Erythroblast (primary cell): ENCODE measurements around the gene IFNK.

Experiments used
- GATA1 ChIP-seq: IDR thresholded peaks from 2 replicates; pipeline ENCODE4 v1.6.1; 2011; ENCODE audit warnings: low read depth, mild to moderate bottlenecking, control low read depth, low read length, moderate library complexity
- POLR2A ChIP-seq: IDR thresholded peaks from 2 replicates; pipeline ENCODE4 v1.6.1; 2011; ENCODE audit warnings: mild to moderate bottlenecking, low read length

DNA sequence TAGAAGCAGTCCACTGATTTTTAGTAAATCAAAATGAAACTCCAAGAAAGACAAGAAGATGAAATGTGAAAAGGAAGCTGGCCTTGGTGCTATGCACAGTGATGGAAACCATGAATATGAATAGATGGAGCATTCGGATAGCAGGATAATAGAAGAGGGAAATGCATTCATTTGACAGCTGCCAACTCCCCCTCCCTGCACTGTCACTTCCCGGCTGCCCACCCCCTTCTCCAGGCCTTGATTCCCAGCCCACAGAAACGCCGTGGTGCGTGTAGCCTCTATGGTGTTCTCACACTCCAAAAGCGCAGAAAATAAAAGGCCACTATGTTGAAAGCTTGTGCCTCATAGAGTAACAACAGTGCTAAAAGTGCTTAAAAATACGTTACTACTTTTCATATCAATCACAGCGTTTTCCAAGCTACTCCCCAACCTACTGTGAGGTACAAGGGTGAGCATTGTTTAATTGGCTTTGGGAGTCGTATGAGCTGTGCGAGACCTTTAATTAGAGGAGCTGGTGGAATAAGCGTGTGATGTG is 26.1 kb upstream of the IFNK start:
- TF ChIP-seq POLR2A (no peak), GATA1 (no peak)
